Gastrocnemius medialis (tissue), 4 donors: ENCODE data around the gene GRIP2. TPM values are rescaled to one million over a fixed set of nuclear protein-coding genes. Genes with fewer than 3 reads are reported as not detected.

ENCODE experiments used
- ATAC-seq, 2 donors: fragments of 150-250 bp; one replicate each; pipeline ENCODE4 v1.9.1; 2016
- DNase-seq, 2 donors: peaks; one replicate each; pipeline ENCODE4 v3.0.0-alpha.2; 2019
- H3K27ac ChIP-seq, 4 donors: fragments of 200-600 bp; sonication (generic); 1 replicate in 1 of 4; 2 replicates in 3 of 4; pipeline ENCODE4 v1.5.1; 2016 to 2018; ENCODE audit warnings: mild to moderate bottlenecking in 2 of 4, moderate library complexity in 1 of 4
- H3K27me3 ChIP-seq, 3 donors: fragments of 200-600 bp; sonication (generic) in 2 of 3; 1 replicate in 1 of 3; 2 replicates in 2 of 3; pipeline versions ENCODE4 v1.5.1 to v1.6.0; 2016 to 2019; ENCODE audit warnings: mild to moderate bottlenecking in 1 of 3, moderate library complexity in 1 of 3
- H3K36me3 ChIP-seq, 2 donors: fragments of 200-600 bp; sonication (generic) in 1 of 2; one replicate each; pipeline ENCODE4 v1.5.1; 2017 to 2018
- H3K4me1 ChIP-seq, 2 donors: fragments of 200-600 bp; sonication (generic) in 1 of 2; one replicate each; pipeline ENCODE4 v1.5.1; 2016 to 2017; ENCODE audit warnings: mild to moderate bottlenecking in 2 of 2
- H3K4me3 ChIP-seq, 4 donors: fragments of 200-600 bp; sonication (generic) in 3 of 4; 1 replicate in 1 of 4; 2 replicates in 3 of 4; pipeline ENCODE4 v1.5.1; 2016 to 2019; ENCODE audit warnings: mild to moderate bottlenecking in 2 of 4
- H3K9me3 ChIP-seq, 3 donors: fragments of 200-600 bp; sonication (generic) in 2 of 3; 1 replicate in 1 of 3; 2 replicates in 2 of 3; pipeline ENCODE4 v1.5.1; 2016 to 2019
- POLR2A ChIP-seq, 2 donors: fragments of 450-650 bp; IDR thresholded peaks; one replicate each; pipeline ENCODE4 v1.6.1; 2017; ENCODE audit warnings: antibody characterized with exemption in 2 of 2, mild to moderate bottlenecking in 2 of 2, moderate library complexity in 2 of 2
- in situ Hi-C, 4 donors: fragments of 200-750 bp; cut with MboI; loops; one replicate each; pipeline versions ENCODE4 v1.15.0 to v1.8.0; 2017; ENCODE audit warnings: low sequenced_read_pairs in 4 of 4
- intact Hi-C: fragments of 100-400 bp; cut with DNase I; formaldehyde crosslinking; loops from one replicate; pipeline ENCODE4 v1.15.1; 2023; ENCODE audit warnings: low total_unique reads
- total RNA-seq, 4 donors: library from RNA; depleted of rRNA; stranded (reverse); fragments of >200 nt; gene quantifications; one replicate each; pipeline versions ENCODE4 v1.1.0 to v1.2.3, GENCODE V29; 2016
- TF ChIP-seq, protein P1 (sequence below), 5 experiments: fragments of 450-650 bp in 3 of 5; fragments of 200-600 bp in 2 of 5; sonication (generic) in 2 of 5; IDR thresholded peaks in 4 of 5; conservative IDR thresholded peaks in 1 of 5; 1 replicate in 4 of 5; 2 replicates in 1 of 5; pipeline ENCODE4 v1.5.1; 2016 to 2019; ENCODE audit warnings: antibody characterized with exemption in 5 of 5, mild to moderate bottlenecking in 3 of 5, moderate library complexity in 3 of 5

GRIP2 gene
- total RNA-seq, 4 donors from 2014 or later, result 2.8 to 12.6 (median 4.6) TPM

DNA sequence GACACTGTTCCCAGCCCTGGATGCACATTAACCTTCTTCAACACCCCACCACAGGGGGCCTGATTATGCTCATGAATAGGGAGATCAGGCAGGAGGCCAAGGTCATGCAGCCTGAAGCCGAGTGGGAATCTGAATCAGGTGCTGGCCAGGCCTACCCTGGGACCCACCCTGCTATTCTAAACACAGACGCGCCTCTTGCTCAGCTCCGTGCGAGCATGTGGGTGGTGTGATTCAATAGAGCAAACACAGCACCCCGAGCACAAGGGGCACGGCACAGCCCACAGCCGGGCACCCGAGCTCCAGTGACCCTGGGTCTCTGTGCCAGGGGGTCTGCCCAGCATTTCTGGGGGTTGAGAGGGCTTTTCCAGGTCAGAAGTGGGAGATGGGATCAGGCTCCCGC is 24.6 kb upstream of the GRIP2 start:
- DNase-seq, result no peak
- no peak overlapping the region for H3K27ac ChIP-seq

DNA sequence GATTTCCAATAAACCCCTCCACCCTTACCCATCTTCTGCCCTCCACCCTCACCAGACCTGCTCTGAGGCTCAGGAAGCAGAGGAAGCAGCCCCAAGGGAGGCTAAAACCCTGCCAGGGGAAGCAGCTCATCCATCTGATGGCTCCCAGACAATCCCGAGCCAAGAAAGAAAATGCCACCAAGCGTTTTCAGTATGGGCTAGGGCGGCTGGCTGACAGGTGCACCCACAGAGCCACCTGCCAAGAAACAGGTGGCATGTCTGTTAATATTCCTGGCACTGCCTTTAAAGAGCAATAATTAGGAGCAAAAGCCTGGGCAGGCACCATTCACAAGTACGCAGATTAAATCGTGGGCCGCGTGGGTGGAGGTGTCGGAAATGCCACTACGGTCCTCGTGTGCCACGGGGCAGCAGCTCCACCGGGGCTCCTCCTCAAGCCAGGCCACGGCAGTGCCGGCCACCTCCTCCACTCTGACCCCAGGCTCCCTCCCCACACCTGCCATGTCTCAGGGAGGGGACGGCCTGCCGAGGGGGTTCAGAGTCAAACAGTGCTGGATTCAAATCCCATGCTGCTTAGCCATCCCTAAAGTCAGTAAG is 23.9 kb upstream of the GRIP2 start:
- in situ Hi-C loops (no loop called here), intact Hi-C loops (no loop called here)
- no peaks in the 10 kb centered on the region for H3K9me3 ChIP-seq
- H3K36me3 ChIP-seq, result no peaks in the 10 kb centered on the region
- no peak overlapping the region for H3K4me3 ChIP-seq
- ATAC-seq, result no peak
- peaks cover 0 to 4% of the 10 kb centered on the region in 2 donors for H3K4me1 ChIP-seq
- TF ChIP-seq, protein P1, sequence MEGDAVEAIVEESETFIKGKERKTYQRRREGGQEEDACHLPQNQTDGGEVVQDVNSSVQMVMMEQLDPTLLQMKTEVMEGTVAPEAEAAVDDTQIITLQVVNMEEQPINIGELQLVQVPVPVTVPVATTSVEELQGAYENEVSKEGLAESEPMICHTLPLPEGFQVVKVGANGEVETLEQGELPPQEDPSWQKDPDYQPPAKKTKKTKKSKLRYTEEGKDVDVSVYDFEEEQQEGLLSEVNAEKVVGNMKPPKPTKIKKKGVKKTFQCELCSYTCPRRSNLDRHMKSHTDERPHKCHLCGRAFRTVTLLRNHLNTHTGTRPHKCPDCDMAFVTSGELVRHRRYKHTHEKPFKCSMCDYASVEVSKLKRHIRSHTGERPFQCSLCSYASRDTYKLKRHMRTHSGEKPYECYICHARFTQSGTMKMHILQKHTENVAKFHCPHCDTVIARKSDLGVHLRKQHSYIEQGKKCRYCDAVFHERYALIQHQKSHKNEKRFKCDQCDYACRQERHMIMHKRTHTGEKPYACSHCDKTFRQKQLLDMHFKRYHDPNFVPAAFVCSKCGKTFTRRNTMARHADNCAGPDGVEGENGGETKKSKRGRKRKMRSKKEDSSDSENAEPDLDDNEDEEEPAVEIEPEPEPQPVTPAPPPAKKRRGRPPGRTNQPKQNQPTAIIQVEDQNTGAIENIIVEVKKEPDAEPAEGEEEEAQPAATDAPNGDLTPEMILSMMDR (IDR thresholded peaks at IDR 0.05 in 4 of 5, conservative IDR thresholded peaks at IDR 0.05 in 1 of 5), result no peak
- TF ChIP-seq POLR2A (IDR thresholded peaks at IDR 0.05), result no peak
- H3K27me3 ChIP-seq, result no peaks in the 10 kb centered on the region
- no peak for DNase-seq
- H3K27ac ChIP-seq, result no peak overlapping the region

More for the DNA sequence above, 24.6 kb upstream of the GRIP2 start:
- Histone ChIP-seq H3K27me3 (no peaks in the 10 kb centered on the region), H3K4me3 (no peak overlapping the region), H3K4me1 (peaks cover 0 to 4% of the 10 kb centered on the region in 2 donors), H3K9me3 (no peaks in the 10 kb centered on the region), H3K36me3 (no peaks in the 10 kb centered on the region)
- no peak for ATAC-seq
- no peak for TF ChIP-seq POLR2A (IDR thresholded peaks at IDR 0.05)
- TF ChIP-seq, protein P1 (IDR thresholded peaks at IDR 0.05 in 4 of 5, conservative IDR thresholded peaks at IDR 0.05 in 1 of 5), result no peak
- in situ Hi-C loops (no loop called here), intact Hi-C loops (no loop called here)

DNA sequence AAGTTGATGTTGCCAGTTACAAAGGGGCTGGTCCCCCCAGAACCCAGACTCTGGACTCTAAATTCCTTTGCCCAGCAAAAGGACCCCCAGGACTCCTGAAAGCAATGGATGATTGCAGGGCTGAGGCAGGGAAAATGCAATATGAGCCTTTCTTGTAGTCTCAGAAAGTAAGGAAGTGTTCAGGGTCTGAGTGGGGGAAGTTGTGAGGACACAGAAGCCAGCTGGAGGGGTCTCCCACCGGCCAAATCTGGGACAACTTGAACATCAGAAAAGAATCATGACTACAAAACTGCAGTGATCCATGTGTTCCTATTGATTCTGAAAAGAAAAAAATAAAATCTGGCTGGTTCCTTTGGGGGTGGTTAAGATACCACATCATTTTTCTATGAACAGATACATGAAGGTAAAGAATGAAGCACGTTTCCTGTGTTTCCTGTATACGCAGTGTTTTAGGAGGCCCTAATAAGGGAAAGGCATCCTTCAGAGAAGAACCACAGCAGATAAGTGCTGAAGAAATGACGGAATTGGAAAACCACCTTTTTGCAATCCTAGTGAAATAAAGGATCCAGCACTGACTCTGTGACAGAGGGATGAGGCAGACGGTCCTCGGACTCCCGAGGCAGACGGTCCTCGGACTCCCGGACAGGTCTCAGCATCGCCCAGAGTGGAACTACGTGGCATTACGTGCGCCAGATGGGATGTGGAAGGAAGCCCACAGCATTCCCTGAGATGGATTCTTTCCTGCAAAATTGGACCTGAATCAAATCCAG is 22.2 kb upstream of the GRIP2 start:
- H3K27me3 ChIP-seq, result no peaks in the 10 kb centered on the region
- in situ Hi-C loops, result no loop called here
- no peak for TF ChIP-seq POLR2A (IDR thresholded peaks at IDR 0.05)
- TF ChIP-seq, protein P1 (IDR thresholded peaks at IDR 0.05 in 4 of 5, conservative IDR thresholded peaks at IDR 0.05 in 1 of 5), result no peak
- no peaks in the 10 kb centered on the region for H3K9me3 ChIP-seq
- no peak overlapping the region for H3K27ac ChIP-seq
- H3K36me3 ChIP-seq, result no peaks in the 10 kb centered on the region
- intact Hi-C loops, result no loop called here
- no peak overlapping the region for H3K4me3 ChIP-seq
- DNase-seq, result no peak
- no peak for ATAC-seq
- peaks cover 0 to 4% of the 10 kb centered on the region in 2 donors for H3K4me1 ChIP-seq

DNA sequence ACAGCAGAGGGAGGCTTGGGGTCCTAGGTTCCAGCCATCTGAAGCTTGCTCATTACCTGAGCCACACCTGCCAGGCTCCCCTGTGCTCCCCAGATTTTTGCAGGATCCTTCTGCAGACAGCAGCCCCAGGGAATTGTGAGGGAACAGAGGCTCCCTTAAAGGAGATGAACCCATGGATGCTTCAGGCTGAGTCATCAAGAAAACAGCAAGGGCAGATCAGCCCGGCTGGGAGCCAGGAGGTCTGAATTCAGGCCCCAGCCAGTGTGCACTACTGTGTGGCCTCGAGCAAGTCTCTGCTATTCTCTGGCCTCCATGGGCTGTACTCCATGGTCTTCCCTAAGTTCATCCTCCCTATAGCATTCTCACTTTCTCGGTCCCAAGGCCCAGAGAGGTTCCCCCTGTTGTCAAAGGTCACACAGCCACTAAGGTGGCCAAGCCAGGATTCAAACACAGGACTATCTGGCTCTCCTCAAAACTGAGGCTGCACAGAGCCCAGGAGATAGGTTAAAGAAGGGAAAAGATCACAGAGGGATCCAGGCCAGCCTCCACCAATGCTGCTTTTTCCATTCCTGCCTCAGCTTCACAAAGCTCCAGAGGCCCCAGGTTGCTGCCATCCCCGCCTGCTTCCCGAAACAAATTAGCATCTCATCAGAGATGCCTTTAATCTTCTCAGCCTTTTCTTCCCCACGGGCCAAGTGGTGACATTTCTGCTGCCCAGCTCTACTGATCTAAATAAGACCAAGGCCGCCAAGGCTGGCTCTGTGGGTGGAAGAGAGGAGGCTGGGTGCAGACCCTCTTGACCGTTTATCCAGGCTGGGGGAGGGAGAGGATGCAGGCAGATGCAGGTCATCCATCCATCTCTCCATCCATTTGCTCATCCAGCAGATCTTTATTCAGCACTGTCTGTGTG is 21.2 kb upstream of the GRIP2 start:
- peaks cover 2 to 5% of the 10 kb centered on the region in 2 donors for H3K4me1 ChIP-seq
- DNase-seq, result no peak
- intact Hi-C loops, result no loop called here
- no peaks in the 10 kb centered on the region for H3K9me3 ChIP-seq
- H3K27ac ChIP-seq, result no peak overlapping the region
- in situ Hi-C loops, result no loop called here
- H3K27me3 ChIP-seq, result no peaks in the 10 kb centered on the region
- no peak for ATAC-seq
- H3K4me3 ChIP-seq, result no peak overlapping the region
- H3K36me3 ChIP-seq, result no peaks in the 10 kb centered on the region
- no peak for TF ChIP-seq POLR2A (IDR thresholded peaks at IDR 0.05)
- TF ChIP-seq, protein P1 (IDR thresholded peaks at IDR 0.05 in 4 of 5, conservative IDR thresholded peaks at IDR 0.05 in 1 of 5), result no peak
